CD14-positive monocyte (primary cell): ENCODE results near the gene ERCC3. TPM values are rescaled to one million over a fixed set of nuclear protein-coding genes. Genes with fewer than 3 reads are reported as not detected.

Source experiments
- DNase-seq, 3 donors: peaks; one replicate each; pipeline ENCODE4 v3.0.0-alpha.2; 2011 to 2022
- H2AFZ ChIP-seq: 2 replicates; pipeline ENCODE4 v1.6.0; 2012; ENCODE audit warnings: mild to moderate bottlenecking, low read depth, low read length, inconsistent platforms; ENCODE audit not compliant: insufficient read depth, poor library complexity, severe bottlenecking
- H3K27ac ChIP-seq, 2 donors: 1 replicate in 1 of 2; 2 replicates in 1 of 2; pipeline ENCODE4 v1.5.1; 2012 to 2013; ENCODE audit warnings: low read length in 2 of 2, control low read depth in 1 of 2, inconsistent platforms in 1 of 2, low read depth in 1 of 2, mild to moderate bottlenecking in 1 of 2
- H3K27me3 ChIP-seq, 2 donors: one replicate each; pipeline versions ENCODE4 v1.6.0 to v1.6.1; 2011 to 2013; ENCODE audit warnings: low read length in 2 of 2; ENCODE audit not compliant: control insufficient read depth in 2 of 2, insufficient read depth in 2 of 2
- H3K36me3 ChIP-seq, 2 donors: replicated peaks in 1 of 2; 1 replicate in 1 of 2; 2 replicates in 1 of 2; pipeline versions ENCODE4 v1.5.1 to v1.6.1; 2012 to 2013; ENCODE audit warnings: low read length in 2 of 2, control low read depth in 1 of 2, inconsistent platforms in 1 of 2, mild to moderate bottlenecking in 1 of 2; ENCODE audit not compliant: insufficient read depth in 2 of 2, control insufficient read depth in 1 of 2
- H3K4me1 ChIP-seq, 2 donors: 1 replicate in 1 of 2; 2 replicates in 1 of 2; pipeline versions ENCODE4 v1.5.1 to v1.6.1; 2012 to 2013; ENCODE audit warnings: low read length in 2 of 2, control low read depth in 1 of 2, inconsistent platforms in 1 of 2, mild to moderate bottlenecking in 1 of 2, moderate library complexity in 1 of 2; ENCODE audit not compliant: insufficient read depth in 2 of 2, control insufficient read depth in 1 of 2
- H3K4me2 ChIP-seq: replicated peaks from 2 replicates; pipeline ENCODE3; 2012; ENCODE audit warnings: low read length, moderate library complexity, mild to moderate bottlenecking; ENCODE audit not compliant: poor library complexity, severe bottlenecking; ENCODE audit errors: extremely low read depth
- H3K4me3 ChIP-seq, 3 experiments: fragments of 200-600 bp in 1 of 3; sonication (generic) in 1 of 3; replicated peaks in 1 of 3; 1 replicate in 2 of 3; 2 replicates in 1 of 3; pipeline ENCODE4 v1.5.1; 2011 to 2013; ENCODE audit warnings: low read length in 3 of 3, mild to moderate bottlenecking in 3 of 3, control low read depth in 2 of 3, low read depth in 2 of 3, inconsistent platforms in 1 of 3, moderate library complexity in 1 of 3
- H3K79me2 ChIP-seq: 2 replicates; pipeline ENCODE4 v1.6.0; 2012; ENCODE audit warnings: mild to moderate bottlenecking, control low read depth, inconsistent platforms, low read length, moderate library complexity; ENCODE audit not compliant: insufficient read depth
- H3K9ac ChIP-seq: 2 replicates; pipeline ENCODE4 v1.6.0; 2017; ENCODE audit warnings: low read length, mild to moderate bottlenecking; ENCODE audit not compliant: insufficient read depth, poor library complexity, severe bottlenecking
- H3K9me3 ChIP-seq, 2 donors: replicated peaks in 1 of 2; 1 replicate in 1 of 2; 2 replicates in 1 of 2; pipeline versions ENCODE4 v1.5.1 to v1.6.1; 2012 to 2013; ENCODE audit warnings: low read length in 2 of 2, control low read depth in 1 of 2; ENCODE audit not compliant: control insufficient read depth in 1 of 2, insufficient read depth in 1 of 2
- H4K20me1 ChIP-seq: 2 replicates; pipeline ENCODE4 v1.6.0; 2012; ENCODE audit warnings: mild to moderate bottlenecking, low read length, control low read depth, moderate library complexity; ENCODE audit not compliant: insufficient read depth
- H3K27ac Mint-ChIP-seq, 7 donors: one replicate each; pipeline ENCODE4 v1.8.0; 2020; ENCODE audit warnings: mild to moderate bottlenecking in 7 of 7, mixed read lengths in 7 of 7, moderate library complexity in 6 of 7, inconsistent platforms in 2 of 7
- H3K27me3 Mint-ChIP-seq, 3 donors: one replicate each; pipeline ENCODE4 v1.8.0; 2021 to 2022; ENCODE audit warnings: low read depth in 3 of 3, mild to moderate bottlenecking in 3 of 3, mixed read lengths in 3 of 3, moderate library complexity in 3 of 3, inconsistent platforms in 1 of 3
- H3K36me3 Mint-ChIP-seq, 2 donors: one replicate each; pipeline ENCODE4 v1.8.0; 2020; ENCODE audit warnings: mixed read lengths in 2 of 2, inconsistent platforms in 1 of 2, mild to moderate bottlenecking in 1 of 2
- H3K4me1 Mint-ChIP-seq: one replicate; pipeline ENCODE4 v1.8.0; 2020; ENCODE audit warnings: mild to moderate bottlenecking, mixed read lengths
- H3K4me3 Mint-ChIP-seq, 2 donors: one replicate each; pipeline ENCODE4 v1.8.0; 2020; ENCODE audit warnings: mild to moderate bottlenecking in 2 of 2, mixed read lengths in 2 of 2, moderate library complexity in 1 of 2
- H3K9me3 Mint-ChIP-seq, 7 donors: one replicate each; pipeline ENCODE4 v1.8.0; 2020 to 2022; ENCODE audit warnings: mixed read lengths in 7 of 7, mild to moderate bottlenecking in 6 of 7, moderate library complexity in 6 of 7, inconsistent platforms in 2 of 7
- CTCF ChIP-seq: fragments of 200-600 bp; IDR thresholded peaks from one replicate; pipeline ENCODE4 v1.8.0; 2022; ENCODE audit warnings: antibody characterized with exemption, mild to moderate bottlenecking
- WGBS: methylation state at CpG from one replicate; pipeline ENCODE4 v1.1.5; 2013; ENCODE audit warnings: missing lambda C conversion rate; ENCODE audit not compliant: insufficient coverage; 5-methylcytosine and 5-hydroxymethylcytosine counted together
- intact Hi-C, 2 donors: fragments of 100-400 bp; cut with micrococcal nuclease; formaldehyde crosslinking; loops; one replicate each; pipeline versions ENCODE4 v1.15.0 to v1.15.1; 2023
- polyA plus RNA-seq, 3 donors: library from polyadenylated mRNA; depleted of rRNA in 1 of 3; unstranded in 2 of 3; stranded (reverse) in 1 of 3; fragments of 300-500 nt in 2 of 3; fragments of >200 nt in 1 of 3; fragmentation: Illumina TruSeq in 2 of 3; gene quantifications; 1 replicate in 2 of 3; 2 replicates in 1 of 3; pipeline ENCODE4 v1.2.3, GENCODE V29; 2012 to 2021

The ERCC3 gene
- polyA plus RNA-seq, 3 donors, result 13.2 to 49.7 (median 16.9) TPM

GRCh38 chr2:127278959-127279358 is 15.0 kb downstream of the ERCC3 start:
- Histone ChIP-seq H3K27ac (peak overlapping the region; percentile 3 to 66), H3K4me3 (no peak overlapping the region), H3K36me3 (peaks cover 78 to 97% of the 10 kb centered on the region in 2 donors), H4K20me1 (no peaks in the 10 kb centered on the region), H2AFZ (no peak overlapping the region), H3K79me2 (peaks cover 14% of the 10 kb centered on the region), H3K9me3 (no peaks in the 10 kb centered on the region), H3K4me2 (no peak overlapping the region), H3K27me3 (no peaks in the 10 kb centered on the region), H3K9ac (peak overlapping the region; percentile 6), H3K4me1 (peaks cover 12 to 13% of the 10 kb centered on the region in 2 donors)
- H3K27ac Mint-ChIP-seq, result peak overlapping the region in 6 of 7 donors; percentile 77 to 87 (median 80)
- peak overlapping the region in 1 of 2 donors; percentile 46 for H3K4me3 Mint-ChIP-seq
- H3K27me3 Mint-ChIP-seq, result peaks cover 0 to 2% (median 0%) of the 10 kb centered on the region in 3 donors
- no peak for DNase-seq
- no peak for TF ChIP-seq CTCF
- intact Hi-C loops, result no loop called here
- peaks cover 86 to 99% of the 10 kb centered on the region in 2 donors for H3K36me3 Mint-ChIP-seq
- WGBS, result no CpG with 5 or more reads among the region's 3 CpGs
- H3K9me3 Mint-ChIP-seq, result peaks cover 0 to 5% (median 0%) of the 10 kb centered on the region in 7 donors
- H3K4me1 Mint-ChIP-seq, result peaks cover 13% of the 10 kb centered on the region

GRCh38 chr2:127277028-127277427 is 16.9 kb downstream of the ERCC3 start:
- H3K79me2 ChIP-seq, result peaks cover 3% of the 10 kb centered on the region
- H3K4me1 ChIP-seq, result peaks cover 12 to 13% of the 10 kb centered on the region in 2 donors
- H3K27ac ChIP-seq, result peak overlapping the region in 1 of 2 donors; percentile 17
- no peak for DNase-seq
- WGBS, result no CpG with 5 or more reads among the region's 2 CpGs
- Mint-ChIP-seq H3K36me3 (peaks cover 85 to 99% of the 10 kb centered on the region in 2 donors), H3K4me1 (peaks cover 11% of the 10 kb centered on the region), H3K9me3 (no peaks in the 10 kb centered on the region), H3K27me3 (peaks cover 0 to 2% (median 0%) of the 10 kb centered on the region in 3 donors), H3K27ac (peak overlapping the region in 1 of 7 donors; percentile 26), H3K4me3 (no peak overlapping the region)
- intact Hi-C loops, result no loop called here
- no peak overlapping the region for H3K4me3 ChIP-seq
- H3K4me2 ChIP-seq, result no peak overlapping the region
- TF ChIP-seq CTCF, result no peak
- no peak overlapping the region for H3K9ac ChIP-seq
- peaks cover 74 to 94% of the 10 kb centered on the region in 2 donors for H3K36me3 ChIP-seq
- no peaks in the 10 kb centered on the region for H3K9me3 ChIP-seq
- H2AFZ ChIP-seq, result no peak overlapping the region
- no peaks in the 10 kb centered on the region for H4K20me1 ChIP-seq
- no peaks in the 10 kb centered on the region for H3K27me3 ChIP-seq
